ENCODE data around the gene NLRC5. TPM values are rescaled to one million over a fixed set of nuclear protein-coding genes. Genes with fewer than 3 reads are reported as not detected.

The NLRC5 gene
- total and polyA plus RNA-seq, 2 donors (not counting 3 experiments of a cell fraction or from before 2014, with no cell fraction given): 7.4 to 26.3 TPM

DNA sequence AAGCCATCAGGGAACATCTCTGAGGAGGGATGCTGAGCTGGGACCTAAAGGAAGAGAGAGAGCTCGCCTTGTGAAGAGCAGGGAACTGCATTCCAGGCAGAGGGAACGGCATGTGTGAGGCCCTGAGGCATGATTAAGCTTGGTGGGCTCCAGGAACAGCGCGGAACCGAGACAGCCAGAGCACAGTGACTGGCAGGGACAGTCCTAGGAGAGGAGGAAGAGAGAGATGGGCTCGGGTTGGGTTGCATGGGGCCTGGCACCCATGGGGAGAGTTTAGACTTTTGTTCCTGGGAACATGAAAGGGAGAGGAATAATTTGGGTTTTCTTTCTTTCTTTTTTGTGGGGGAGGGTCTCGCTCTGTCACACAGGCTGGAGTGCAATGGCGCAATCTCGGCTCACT lies 63.8 kb downstream of the NLRC5 start:
- CTCF ChIA-PET: interaction anchor here (1.3 to 1.5 kb wide), 2 partner anchors 39 to 89 kb away, joined by 3 to 4 read pairs; partner anchors contain the start of gene CPNE2
- no peaks in the 10 kb centered on the region for H3K36me3 ChIP-seq (ENCODE audit: control insufficient read depth in 2 of 2, extremely low read depth in 1 of 2, insufficient read depth in 2 of 2, low read length in 2 of 2)
- H3K9ac ChIP-seq (replicated peaks; ENCODE audit: extremely low read depth, insufficient read depth, low read length): no peak overlapping the region
- FAIRE-seq (no peak), DNase-seq (ENCODE audit: low read depth, low spot score) (no peak)
- no peak overlapping the region for H3K4me3 ChIP-seq (replicated peaks in 1 of 3; ENCODE audit: insufficient read depth in 1 of 3, low read depth in 1 of 3, low read length in 3 of 3)
- no peak overlapping the region for H2AFZ ChIP-seq (ENCODE audit: low read depth, low read length)
- H3K79me2 ChIP-seq (ENCODE audit: control insufficient read depth, insufficient read depth, low read length): no peaks in the 10 kb centered on the region
- TF ChIP-seq MYC (IDR thresholded peaks at IDR 0.05; ENCODE audit: low read depth, low read length) (no peak), FOS (IDR thresholded peaks at IDR 0.05; ENCODE audit: borderline replicate concordance, insufficient read depth, low read length) (no peak), GATA2 (IDR thresholded peaks at IDR 0.05; ENCODE audit: insufficient read depth, insufficient read length, low read depth, low read length) (no peak)
- TF ChIP-seq, protein P1, sequence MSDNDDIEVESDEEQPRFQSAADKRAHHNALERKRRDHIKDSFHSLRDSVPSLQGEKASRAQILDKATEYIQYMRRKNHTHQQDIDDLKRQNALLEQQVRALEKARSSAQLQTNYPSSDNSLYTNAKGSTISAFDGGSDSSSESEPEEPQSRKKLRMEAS (IDR thresholded peaks at IDR 0.05; ENCODE audit: insufficient read depth, insufficient read length): no peak
- POLR2A ChIA-PET: no interaction called here
- H3K4me2 ChIP-seq (ENCODE audit: insufficient read depth, low read length): no peak overlapping the region
- no peaks in the 10 kb centered on the region for H3K9me3 ChIP-seq (replicated peaks; ENCODE audit: control insufficient read depth, insufficient read depth, low read length)
- no peaks in the 10 kb centered on the region for H4K20me1 ChIP-seq (replicated peaks; ENCODE audit: control insufficient read depth, extremely low read depth, insufficient read depth, low read length)
- intact Hi-C loops (cut with micrococcal nuclease) (no loop called here), dilution Hi-C loops (cut with MboI; ENCODE audit: extremely low pct_ligation_motif_present, low sequenced_read_pairs) (no loop called here)
- H3K9me1 ChIP-seq (replicated peaks; ENCODE audit: control insufficient read depth, extremely low read depth, insufficient read depth, low read length): no peaks in the 10 kb centered on the region
- no TSS peak for BruUV-seq (replicated peaks)
- H3K27me3 ChIP-seq (ENCODE audit: control insufficient read depth in 2 of 2, insufficient read depth in 2 of 2, low read length in 2 of 2): no peaks in the 10 kb centered on the region
- no peak overlapping the region for H3K27ac ChIP-seq (ENCODE audit: insufficient read depth, low read depth, low read length)
- H3K4me1 ChIP-seq (ENCODE audit: control insufficient read depth, extremely low read depth, insufficient read depth, low read length): no peaks in the 10 kb centered on the region

DNA sequence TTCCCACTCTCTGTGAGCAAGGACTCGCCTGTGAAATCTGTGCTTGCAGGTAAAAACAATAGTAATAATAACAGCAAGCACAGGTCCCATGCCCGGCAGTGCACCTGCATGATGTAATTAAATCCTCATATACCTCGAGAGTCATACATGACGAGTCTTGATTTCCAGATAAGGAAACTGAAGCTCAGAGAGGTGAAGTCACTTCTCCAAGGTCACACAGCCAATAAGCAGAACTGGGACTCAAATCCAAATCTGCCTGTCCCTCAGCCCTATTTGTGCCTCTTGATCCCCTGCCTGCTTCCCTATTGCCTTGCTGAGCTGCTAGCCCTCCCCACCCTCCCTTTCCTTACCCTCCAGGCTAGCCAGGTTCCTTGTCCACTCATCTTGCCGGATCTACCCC lies 65.0 kb downstream of the NLRC5 start:
- Histone ChIP-seq H3K9ac (replicated peaks; ENCODE audit: extremely low read depth, insufficient read depth, low read length) (no peak overlapping the region), H3K4me1 (ENCODE audit: control insufficient read depth, extremely low read depth, insufficient read depth, low read length) (no peaks in the 10 kb centered on the region), H4K20me1 (replicated peaks; ENCODE audit: control insufficient read depth, extremely low read depth, insufficient read depth, low read length) (no peaks in the 10 kb centered on the region), H3K27me3 (ENCODE audit: control insufficient read depth in 2 of 2, insufficient read depth in 2 of 2, low read length in 2 of 2) (no peaks in the 10 kb centered on the region), H3K36me3 (ENCODE audit: control insufficient read depth in 2 of 2, extremely low read depth in 1 of 2, insufficient read depth in 2 of 2, low read length in 2 of 2) (no peaks in the 10 kb centered on the region), H2AFZ (ENCODE audit: low read depth, low read length) (no peak overlapping the region), H3K9me1 (replicated peaks; ENCODE audit: control insufficient read depth, extremely low read depth, insufficient read depth, low read length) (no peaks in the 10 kb centered on the region), H3K4me3 (replicated peaks in 1 of 3; ENCODE audit: insufficient read depth in 1 of 3, low read depth in 1 of 3, low read length in 3 of 3) (no peak overlapping the region), H3K27ac (ENCODE audit: insufficient read depth, low read depth, low read length) (no peak overlapping the region), H3K4me2 (ENCODE audit: insufficient read depth, low read length) (no peak overlapping the region), H3K9me3 (replicated peaks; ENCODE audit: control insufficient read depth, insufficient read depth, low read length) (no peaks in the 10 kb centered on the region), H3K79me2 (ENCODE audit: control insufficient read depth, insufficient read depth, low read length) (no peaks in the 10 kb centered on the region)
- no peak for DNase-seq (ENCODE audit: low read depth, low spot score)
- POLR2A ChIA-PET: no interaction called here
- FAIRE-seq: no peak
- intact Hi-C loops (cut with micrococcal nuclease) (no loop called here), dilution Hi-C loops (cut with MboI; ENCODE audit: extremely low pct_ligation_motif_present, low sequenced_read_pairs) (no loop called here)
- no TSS peak for BruUV-seq (replicated peaks)
- CTCF ChIA-PET: interaction anchor here (1.1 to 1.3 kb wide), 2 partner anchors 9 to 90 kb away, joined by 3 read pairs; no protein-coding TSS in a partner anchor
- no peak for TF ChIP-seq GATA2 (IDR thresholded peaks at IDR 0.05; ENCODE audit: insufficient read depth, insufficient read length, low read depth, low read length)
- no peak for TF ChIP-seq POLR2AphosphoS5 (IDR thresholded peaks at IDR 0.05; ENCODE audit: insufficient read depth, low read depth, low read length)
- TF ChIP-seq, protein P2, sequence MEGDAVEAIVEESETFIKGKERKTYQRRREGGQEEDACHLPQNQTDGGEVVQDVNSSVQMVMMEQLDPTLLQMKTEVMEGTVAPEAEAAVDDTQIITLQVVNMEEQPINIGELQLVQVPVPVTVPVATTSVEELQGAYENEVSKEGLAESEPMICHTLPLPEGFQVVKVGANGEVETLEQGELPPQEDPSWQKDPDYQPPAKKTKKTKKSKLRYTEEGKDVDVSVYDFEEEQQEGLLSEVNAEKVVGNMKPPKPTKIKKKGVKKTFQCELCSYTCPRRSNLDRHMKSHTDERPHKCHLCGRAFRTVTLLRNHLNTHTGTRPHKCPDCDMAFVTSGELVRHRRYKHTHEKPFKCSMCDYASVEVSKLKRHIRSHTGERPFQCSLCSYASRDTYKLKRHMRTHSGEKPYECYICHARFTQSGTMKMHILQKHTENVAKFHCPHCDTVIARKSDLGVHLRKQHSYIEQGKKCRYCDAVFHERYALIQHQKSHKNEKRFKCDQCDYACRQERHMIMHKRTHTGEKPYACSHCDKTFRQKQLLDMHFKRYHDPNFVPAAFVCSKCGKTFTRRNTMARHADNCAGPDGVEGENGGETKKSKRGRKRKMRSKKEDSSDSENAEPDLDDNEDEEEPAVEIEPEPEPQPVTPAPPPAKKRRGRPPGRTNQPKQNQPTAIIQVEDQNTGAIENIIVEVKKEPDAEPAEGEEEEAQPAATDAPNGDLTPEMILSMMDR (IDR thresholded peaks at IDR 0.05; ENCODE audit: extremely low read depth in 1 of 2, insufficient read depth in 1 of 2, low read depth in 1 of 2, low read length in 2 of 2): no peak
- TF ChIP-seq POLR2A (IDR thresholded peaks at IDR 0.05; ENCODE audit: low read depth, low read length): no peak
- no peak for TF ChIP-seq FOS (IDR thresholded peaks at IDR 0.05; ENCODE audit: borderline replicate concordance, insufficient read depth, low read length)
- TF ChIP-seq, protein P1 (IDR thresholded peaks at IDR 0.05; ENCODE audit: insufficient read depth, insufficient read length): no peak
- TF ChIP-seq JUN (IDR thresholded peaks at IDR 0.05; ENCODE audit: borderline replicate concordance, insufficient read depth, insufficient read length, low read depth): no peak
- TF ChIP-seq MYC (IDR thresholded peaks at IDR 0.05; ENCODE audit: low read depth, low read length): no peak
- no peak for TF ChIP-seq EZH2 (IDR thresholded peaks at IDR 0.05; ENCODE audit: borderline replicate concordance, low read depth, low read length, severe bottlenecking)

Measured in endothelial cell of umbilical vein (primary cell).